HCT116 (cell line): ENCODE measurements around the gene GGTLC3.
"Not testable (repeated sequence)": the region's sequence is repeated elsewhere in the genome, so short reads cannot be mapped to it uniquely, and the experiment has no call there.

Experiments used
- CTCF ChIP-seq, 3 experiments: fragments of 200-600 bp in 1 of 3; sonication (generic) in 1 of 3; IDR thresholded peaks in 2 of 3; conservative IDR thresholded peaks in 1 of 3; 2 replicates each; pipeline ENCODE4 v1.5.1; 2012 to 2017; ENCODE audit warnings: low read depth in 2 of 3, low read length in 2 of 3, antibody characterized with exemption in 1 of 3, borderline replicate concordance in 1 of 3, control low read depth in 1 of 3, mild to moderate bottlenecking in 1 of 3, mixed read lengths in 1 of 3, mixed run types in 1 of 3, moderate library complexity in 1 of 3; ENCODE audit not compliant: insufficient read depth in 1 of 3
- EGR1 ChIP-seq: IDR thresholded peaks from 2 replicates; pipeline ENCODE4 v1.6.1; 2012; ENCODE audit warnings: low read depth
- ELF1 ChIP-seq: IDR thresholded peaks from 2 replicates; pipeline ENCODE4 v1.6.1; 2012; ENCODE audit warnings: low read depth, borderline replicate concordance
- EZH2 ChIP-seq: fragments of 200-600 bp; sonication (generic); IDR thresholded peaks from 2 replicates; pipeline ENCODE4 v1.6.1; 2017; ENCODE audit warnings: antibody characterized with exemption, mixed run types
- EZH2phosphoT487 ChIP-seq: fragments of 200-600 bp; IDR thresholded peaks from 2 replicates; pipeline ENCODE4 v1.6.1; 2018; ENCODE audit warnings: antibody characterized with exemption, borderline replicate concordance
- MAX ChIP-seq: IDR thresholded peaks from 2 replicates; pipeline ENCODE4 v1.6.1; 2012
- POLR2A ChIP-seq: IDR thresholded peaks from 2 replicates; pipeline ENCODE4 v1.7.0; 2011; ENCODE audit warnings: borderline replicate concordance; ENCODE audit not compliant: insufficient read depth, insufficient read length; ENCODE audit errors: extremely low read depth
- POLR2AphosphoS5 ChIP-seq: IDR thresholded peaks from 2 replicates; pipeline ENCODE4 v1.6.1; 2011; ENCODE audit warnings: mild to moderate bottlenecking, low read depth, low read length, moderate library complexity
- RAD21 ChIP-seq: IDR thresholded peaks from 2 replicates; pipeline ENCODE4 v1.6.1; 2012; ENCODE audit warnings: low read depth, mild to moderate bottlenecking
- TCF7L2 ChIP-seq: IDR thresholded peaks from 2 replicates; pipeline ENCODE4 v1.7.0; 2011; ENCODE audit warnings: borderline replicate concordance, inconsistent platforms; ENCODE audit not compliant: insufficient read depth, insufficient read length; ENCODE audit errors: extremely low read depth

- not testable (repeated sequence) for TF ChIP-seq CTCF (IDR thresholded peaks at IDR 0.05 in 2 of 3, conservative IDR thresholded peaks at IDR 0.05 in 1 of 3; ENCODE audit: borderline replicate concordance in 1 of 3, insufficient read depth in 1 of 3, low read depth in 2 of 3, low read length in 2 of 3); MAX; EGR1; ELF1; POLR2AphosphoS5; POLR2A; RAD21; EZH2; TCF7L2; EZH2phosphoT487
Measured at GRCh38 chr22:18522762-18523161, 4.8 kb upstream of the GGTLC3 start.
